ENCODE data around the gene IGFBPL1. TPM values are rescaled to one million over a fixed set of nuclear protein-coding genes. Genes with fewer than 3 reads are reported as not detected.

IGFBPL1 gene
- total RNA-seq, 6 donors from 2014 or later, result 0.66 to 2.6 (median 1.4) TPM; not detected in 3

GRCh38 chr9:38395653-38396370 is 28.4 kb downstream of the IGFBPL1 start:
- Histone ChIP-seq H3K9me3 (no peaks in the 10 kb centered on the region), H3K4me1 (peaks cover 9 to 24% (median 11%) of the 10 kb centered on the region in 4 donors), H3K27ac (no peak overlapping the region), H3K27me3 (no peaks in the 10 kb centered on the region), H3K4me3 (no peak overlapping the region), H3K36me3 (peaks cover 0 to 29% (median 15%) of the 10 kb centered on the region in 4 donors)
- DNase-seq (peak in 1 of 2 donors; percentile 56), ATAC-seq (ENCODE audit: low FRiP score in 2 of 2) (no peak)
- TF ChIP-seq POLR2A (IDR thresholded peaks at IDR 0.05), result no peak
- TF ChIP-seq EP300 (IDR thresholded peaks at IDR 0.05), result no peak
- TF ChIP-seq CTCF (IDR thresholded peaks at IDR 0.05), result no peak
- no peak for TF ChIP-seq POLR2AphosphoS5 (IDR thresholded peaks at IDR 0.05)
- 90 to 91% methylated on average over 24 to 30 of the region's 30 CpGs for WGBS, 2 donors

DNA sequence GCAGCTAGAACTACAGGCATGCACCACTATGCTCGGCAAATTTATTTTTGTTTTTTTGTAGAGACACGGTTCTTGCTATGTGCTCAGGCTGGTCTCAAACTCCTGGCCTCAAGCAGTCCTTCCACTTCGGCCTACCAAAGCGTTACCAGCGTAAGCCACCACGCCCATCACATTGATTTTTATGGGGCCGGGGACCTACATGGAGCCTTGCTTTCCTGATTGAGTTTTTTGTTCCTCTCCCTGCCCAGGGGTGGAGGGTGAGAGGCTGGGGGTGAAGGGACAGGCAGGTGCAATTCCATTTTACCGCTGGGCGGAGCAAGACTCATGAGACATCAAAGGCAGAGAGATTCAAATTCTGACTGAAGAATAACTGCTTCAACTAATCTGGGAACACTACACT is 29.8 kb downstream of the IGFBPL1 start:
- TF ChIP-seq POLR2AphosphoS5 (IDR thresholded peaks at IDR 0.05) (no peak), POLR2A (IDR thresholded peaks at IDR 0.05) (no peak), CTCF (IDR thresholded peaks at IDR 0.05) (no peak), EP300 (IDR thresholded peaks at IDR 0.05) (no peak)
- DNase-seq, result no peak
- 81 to 96% methylated on average over 8 to 9 of the region's 9 CpGs for WGBS, 2 donors
- H3K27me3 ChIP-seq, result no peaks in the 10 kb centered on the region
- peaks cover 9 to 22% (median 11%) of the 10 kb centered on the region in 4 donors for H3K4me1 ChIP-seq
- H3K4me3 ChIP-seq, result no peak overlapping the region
- no peak overlapping the region for H3K27ac ChIP-seq
- ATAC-seq (ENCODE audit: low FRiP score in 2 of 2), result no peak
- H3K9me3 ChIP-seq, result no peaks in the 10 kb centered on the region
- peaks cover 0 to 29% (median 15%) of the 10 kb centered on the region in 4 donors for H3K36me3 ChIP-seq

- Histone ChIP-seq H3K9me3 (no peaks in the 10 kb centered on the region), H3K27me3 (no peaks in the 10 kb centered on the region), H3K27ac (peak overlapping the region in 3 of 4 donors; percentile 36 to 69 (median 61)), H3K4me3 (peak overlapping the region; percentile 76 to 89 (median 86)), H3K4me1 (peaks cover 13 to 22% (median 16%) of the 10 kb centered on the region in 4 donors), H3K36me3 (peaks cover 0 to 27% (median 15%) of the 10 kb centered on the region in 4 donors)
- ATAC-seq (ENCODE audit: low FRiP score in 2 of 2) (no peak), DNase-seq (no peak)
- TF ChIP-seq EP300 (IDR thresholded peaks at IDR 0.05) (no peak), POLR2A (IDR thresholded peaks at IDR 0.05) (no peak), CTCF (IDR thresholded peaks at IDR 0.05) (no peak), POLR2AphosphoS5 (IDR thresholded peaks at IDR 0.05) (no peak)
- 6 to 18% methylated on average over 3 to 9 of the region's 9 CpGs for WGBS, 2 donors
Observed at GRCh38 chr9:38393128-38393796, 31.0 kb downstream of the IGFBPL1 start.

- no peaks in the 10 kb centered on the region for H3K9me3 ChIP-seq
- H3K4me3 ChIP-seq, result peak within 1 kb of the TSS; percentile 76 to 89 (median 86)
- 1 to 2% methylated on average over 7 to 30 of the region's 58 CpGs for WGBS, 2 donors
- peak; percentile 96 to 99 for ATAC-seq (ENCODE audit: low FRiP score in 2 of 2)
- H3K36me3 ChIP-seq, result peaks cover 0 to 19% (median 14%) of the 10 kb centered on the region in 4 donors
- TF ChIP-seq POLR2A (IDR thresholded peaks at IDR 0.05) (peak in 1 of 4 donors; percentile 42), EP300 (IDR thresholded peaks at IDR 0.05) (no peak), CTCF (IDR thresholded peaks at IDR 0.05) (peak in 3 of 6 experiments; percentile 4 to 23 (median 9)), POLR2AphosphoS5 (IDR thresholded peaks at IDR 0.05) (peak in 1 of 2 donors; percentile 29)
- peak within 1 kb of the TSS in 3 of 4 donors; percentile 36 to 69 (median 61) for H3K27ac ChIP-seq
- no peaks in the 10 kb centered on the region for H3K27me3 ChIP-seq
- H3K4me1 ChIP-seq, result peaks cover 13 to 22% (median 16%) of the 10 kb centered on the region in 4 donors
- peak; percentile 88 to 97 for DNase-seq
Observed at GRCh38 chr9:38392235-38393127, 31.8 kb downstream of the IGFBPL1 start, which contains the start of gene ALDH1B1. Gene ALDH1B1 (plus strand): TSS chr9:38392702. CDS start chr9:38395749, 3,047 bp downstream.
